SK-N-MC (cell line): ENCODE results near the gene TM4SF1.

Experiments
- DNase-seq: peaks from one replicate; pipeline ENCODE4 v3.0.0-alpha.2; 2011; ENCODE audit warnings: low read depth, low spot score
- H3K27ac ChIP-seq: fragments of 200-600 bp; sonication (generic); 2 replicates; pipeline ENCODE4 v1.5.1; 2016; ENCODE audit warnings: mixed run types
- H3K36me3 ChIP-seq: fragments of 200-600 bp; sonication (generic); 2 replicates; pipeline ENCODE4 v1.6.1; 2017; ENCODE audit warnings: antibody characterized with exemption, low read length, mixed read lengths; ENCODE audit not compliant: insufficient read depth
- H3K4me3 ChIP-seq: fragments of 200-600 bp; sonication (generic); 2 replicates; pipeline ENCODE4 v1.5.1; 2016
- H3K9ac ChIP-seq: fragments of 200-600 bp; sonication (generic); 2 replicates; pipeline ENCODE4 v1.8.0; 2017; ENCODE audit warnings: mixed run types, mixed read lengths; ENCODE audit not compliant: insufficient read length
- H3K9me3 ChIP-seq: fragments of 200-600 bp; sonication (generic); 2 replicates; pipeline ENCODE4 v1.6.1; 2017; ENCODE audit warnings: low read depth, mild to moderate bottlenecking, antibody characterized with exemption, low read length, moderate library complexity, mixed read lengths
- EZH2 ChIP-seq: fragments of 200-600 bp; sonication (generic); IDR thresholded peaks from one replicate; pipeline ENCODE4 v1.6.1; 2017; ENCODE audit warnings: antibody characterized with exemption
- FOXP2 ChIP-seq: optimal IDR thresholded peaks from 2 replicates; pipeline ENCODE3; 2011; ENCODE audit warnings: mild to moderate bottlenecking, moderate library complexity; ENCODE audit not compliant: insufficient read depth; ENCODE audit errors: extremely low read length, control extremely low read depth
- POLR2AphosphoS5 ChIP-seq: IDR thresholded peaks from 2 replicates; pipeline ENCODE4 v1.6.1; 2012; ENCODE audit warnings: mild to moderate bottlenecking, low read depth, low read length, borderline replicate concordance

Gene TM4SF1

DNA sequence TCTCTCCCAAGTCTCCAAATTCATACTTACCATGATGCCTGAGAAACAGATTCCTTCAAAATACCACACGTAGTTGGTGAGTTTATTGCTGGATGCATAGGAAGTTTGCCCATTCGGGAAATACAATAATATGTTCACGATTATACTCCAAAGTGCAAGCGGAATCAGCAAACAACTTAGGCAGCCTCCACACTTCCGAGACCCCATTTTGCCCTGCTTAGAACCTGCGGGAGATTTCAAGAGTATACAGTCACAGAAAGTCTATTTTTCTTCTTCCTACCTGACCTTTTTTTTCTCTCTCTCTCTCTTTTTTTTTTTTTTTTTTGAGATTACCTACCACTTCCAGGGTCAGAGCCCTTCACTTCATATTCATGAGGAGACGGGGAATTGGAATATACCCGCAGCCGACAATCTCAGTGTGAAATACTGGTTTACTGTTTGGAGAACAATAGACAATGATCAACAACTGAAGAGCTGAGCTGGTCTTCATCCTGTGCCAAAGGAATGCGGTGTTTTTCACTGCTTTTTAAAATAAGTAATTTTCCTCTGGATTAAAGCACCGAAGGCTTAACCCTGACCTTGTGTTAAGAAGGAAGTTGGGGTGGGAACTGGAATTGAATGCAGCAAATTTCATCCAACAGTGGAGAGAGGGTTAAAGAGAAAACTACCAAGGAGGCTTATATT is 44.1 kb downstream of the TM4SF1 start, which contains the start of gene TM4SF18:
Gene TM4SF18 (minus strand): TSS at position 461 of the 684 bp plus-strand sequence. CDS start 254 bp downstream, at position 207.
- Histone ChIP-seq H3K9me3 (no peaks in the 10 kb centered on the region), H3K36me3 (no peaks in the 10 kb centered on the region), H3K9ac (no peak within 1 kb of the TSS), H3K4me3 (no peak within 1 kb of the TSS), H3K27ac (no peak within 1 kb of the TSS)
- TF ChIP-seq FOXP2 = no peak
- no peak for TF ChIP-seq POLR2AphosphoS5
- no peak for TF ChIP-seq EZH2
- DNase-seq = no peak

GRCh38 chr3:149332771-149333170 is 44.7 kb downstream of the TM4SF1 start:
- Histone ChIP-seq H3K9ac (no peak overlapping the region), H3K27ac (no peak overlapping the region)
- no peak for DNase-seq

DNA sequence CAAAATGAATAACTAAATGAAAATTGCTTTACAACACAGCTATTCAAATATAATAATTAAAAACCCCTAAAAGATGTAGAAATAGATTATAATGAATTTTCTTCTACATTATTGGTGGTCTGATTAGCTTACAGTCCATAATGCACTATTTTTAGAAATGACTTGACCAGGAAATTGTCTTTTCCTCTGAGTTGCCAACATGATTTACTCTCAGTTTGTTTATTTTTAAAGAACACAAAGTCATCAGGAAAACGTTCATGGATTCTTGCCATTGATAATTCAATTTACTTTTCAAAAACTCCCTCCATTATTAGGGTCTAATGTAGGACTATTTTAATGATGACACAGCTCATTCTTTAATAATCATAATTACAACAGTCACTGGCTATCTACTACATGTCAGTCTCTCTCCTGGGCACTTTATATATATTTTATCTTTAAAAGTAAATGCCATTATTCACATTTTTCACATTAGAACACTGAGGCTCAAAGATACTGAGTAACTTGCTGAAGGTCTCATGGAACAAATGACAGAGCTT is 45.2 kb downstream of the TM4SF1 start:
- no peak for DNase-seq
- Histone ChIP-seq H3K36me3 (no peaks in the 10 kb centered on the region), H3K9ac (no peak overlapping the region), H3K9me3 (no peaks in the 10 kb centered on the region), H3K27ac (no peak overlapping the region), H3K4me3 (no peak overlapping the region)
- no peak for TF ChIP-seq POLR2AphosphoS5
- TF ChIP-seq FOXP2 = no peak
- no peak for TF ChIP-seq EZH2

More at GRCh38 chr3:149332771-149333170, 44.7 kb downstream of the TM4SF1 start:
- no peak overlapping the region for H3K4me3 ChIP-seq
- no peak for TF ChIP-seq EZH2
- TF ChIP-seq FOXP2 = no peak
- TF ChIP-seq POLR2AphosphoS5 = no peak
- H3K36me3 ChIP-seq = no peaks in the 10 kb centered on the region
- H3K9me3 ChIP-seq = no peaks in the 10 kb centered on the region

DNA sequence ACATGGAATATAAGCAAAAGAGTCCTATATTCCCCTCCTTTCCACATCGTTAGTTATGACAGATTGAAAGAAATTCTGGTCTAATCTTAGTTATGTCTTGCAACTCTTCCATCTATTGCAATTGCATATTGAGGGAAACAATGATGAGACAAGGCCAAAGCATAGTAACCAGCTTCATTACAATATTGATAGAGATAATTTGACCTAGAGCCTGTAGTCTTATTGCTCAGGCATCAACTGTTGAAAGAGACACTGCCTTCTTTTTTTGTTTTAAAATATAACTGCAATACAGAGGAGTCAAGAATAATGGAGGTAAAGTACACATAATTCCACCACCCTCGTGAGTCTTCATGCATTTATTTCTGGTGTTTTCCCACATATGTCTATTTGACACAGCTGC is 46.1 kb downstream of the TM4SF1 start:
- no peak for DNase-seq
- Histone ChIP-seq H3K9me3 (no peaks in the 10 kb centered on the region), H3K27ac (no peak overlapping the region), H3K4me3 (no peak overlapping the region), H3K36me3 (no peaks in the 10 kb centered on the region), H3K9ac (no peak overlapping the region)
- TF ChIP-seq FOXP2 = no peak
- TF ChIP-seq EZH2 = no peak
- no peak for TF ChIP-seq POLR2AphosphoS5

DNA sequence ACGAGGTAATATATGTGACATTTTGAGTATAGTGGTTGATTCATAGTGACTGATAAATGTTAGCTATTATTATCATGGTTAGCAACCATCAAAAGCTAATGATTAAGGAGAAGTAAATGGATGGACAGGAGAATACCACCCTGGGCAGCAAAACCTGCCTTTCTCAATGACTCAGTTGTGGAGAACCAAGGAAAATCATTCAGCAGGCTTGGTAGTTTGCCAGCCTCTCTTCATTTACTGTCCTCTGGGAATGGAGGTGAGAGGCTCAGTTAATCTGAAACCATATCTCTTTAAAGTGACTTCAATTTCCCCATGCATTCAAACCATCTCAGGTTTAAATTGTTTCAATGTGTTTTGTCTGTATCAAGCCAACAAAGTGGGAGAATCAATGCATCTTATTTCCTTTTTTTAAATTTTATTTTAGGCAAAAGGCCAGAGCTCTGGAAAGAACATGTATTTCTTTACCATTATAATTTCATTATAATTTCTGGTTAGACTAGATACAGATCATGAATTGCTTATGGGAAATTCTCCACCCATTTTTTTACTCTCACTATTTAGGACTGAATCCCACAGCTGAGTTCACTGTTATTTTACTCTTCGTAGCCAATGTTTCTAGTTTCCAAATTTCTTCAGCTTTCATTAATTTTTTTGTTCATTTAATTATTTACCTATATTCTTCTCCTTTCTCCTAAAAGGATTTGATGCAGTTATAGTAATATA is 46.7 kb downstream of the TM4SF1 start:
- TF ChIP-seq POLR2AphosphoS5 (no peak), FOXP2 (no peak), EZH2 (no peak)
- H3K9me3 ChIP-seq = no peaks in the 10 kb centered on the region
- no peak overlapping the region for H3K9ac ChIP-seq
- no peaks in the 10 kb centered on the region for H3K36me3 ChIP-seq
- H3K4me3 ChIP-seq = no peak overlapping the region
- no peak overlapping the region for H3K27ac ChIP-seq
- DNase-seq = no peak

DNA sequence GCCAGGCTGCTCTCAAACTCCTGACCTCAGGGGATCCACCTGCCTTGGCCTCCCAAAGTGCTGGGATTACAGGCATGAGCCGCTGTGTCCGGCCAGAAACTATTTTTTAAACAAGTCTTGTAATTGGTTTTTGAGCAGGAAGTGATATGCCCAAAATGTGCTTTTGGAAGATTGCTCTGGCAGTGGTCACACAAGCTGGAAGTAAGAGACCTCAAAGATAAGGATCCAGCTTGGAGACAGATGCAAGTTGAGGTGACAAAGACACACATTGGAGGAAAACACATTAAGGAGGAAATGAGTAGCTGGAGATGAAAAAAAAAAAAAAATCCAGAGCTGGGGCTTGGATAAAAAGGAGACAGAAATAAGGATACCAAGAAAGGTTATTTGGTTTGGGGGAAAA is 50.3 kb downstream of the TM4SF1 start:
- H3K9me3 ChIP-seq = no peaks in the 10 kb centered on the region

GRCh38 chr3:149325581-149325980 is 51.9 kb downstream of the TM4SF1 start:
- TF ChIP-seq POLR2AphosphoS5 = no peak
- TF ChIP-seq FOXP2 = no peak
- TF ChIP-seq EZH2 = no peak
- H3K9ac ChIP-seq = no peak overlapping the region
- H3K27ac ChIP-seq = no peak overlapping the region
- H3K4me3 ChIP-seq = no peak overlapping the region
- no peaks in the 10 kb centered on the region for H3K36me3 ChIP-seq
- no peaks in the 10 kb centered on the region for H3K9me3 ChIP-seq
- no peak for DNase-seq

More for the DNA sequence above, 50.3 kb downstream of the TM4SF1 start:
- no peak overlapping the region for H3K9ac ChIP-seq
- H3K27ac ChIP-seq = no peak overlapping the region
- DNase-seq = no peak
- H3K4me3 ChIP-seq = no peak overlapping the region
- no peaks in the 10 kb centered on the region for H3K36me3 ChIP-seq
- TF ChIP-seq POLR2AphosphoS5 (no peak), FOXP2 (no peak), EZH2 (no peak)

DNA sequence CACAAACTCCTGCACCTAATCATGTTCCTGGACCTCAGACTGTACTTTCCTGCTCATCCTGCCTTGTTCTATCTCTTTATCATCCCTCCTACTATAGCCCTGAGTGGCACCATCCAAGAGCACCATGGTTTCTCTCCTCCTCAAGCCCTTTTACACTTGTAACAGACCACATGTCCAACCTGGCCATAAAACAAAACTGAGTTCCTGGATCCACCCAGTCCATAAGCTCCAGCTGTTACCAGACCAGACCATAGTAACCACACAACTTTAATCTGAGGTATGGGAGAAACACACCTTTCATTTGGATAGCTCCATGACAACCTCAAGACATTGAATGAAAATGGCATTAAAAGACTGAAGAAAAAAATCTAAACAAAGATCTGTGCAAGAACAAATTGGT is 53.1 kb downstream of the TM4SF1 start:
- Histone ChIP-seq H3K36me3 (no peaks in the 10 kb centered on the region), H3K27ac (no peak overlapping the region), H3K4me3 (no peak overlapping the region), H3K9ac (no peak overlapping the region), H3K9me3 (no peaks in the 10 kb centered on the region)
- no peak for TF ChIP-seq POLR2AphosphoS5
- no peak for TF ChIP-seq FOXP2
- no peak for TF ChIP-seq EZH2
- DNase-seq = no peak

GRCh38 chr3:149321640-149322039 is 55.8 kb downstream of the TM4SF1 start:
- Histone ChIP-seq H3K4me3 (no peak overlapping the region), H3K36me3 (no peaks in the 10 kb centered on the region), H3K9me3 (no peaks in the 10 kb centered on the region), H3K27ac (no peak overlapping the region), H3K9ac (no peak overlapping the region)
- TF ChIP-seq POLR2AphosphoS5 (no peak), FOXP2 (no peak), EZH2 (no peak)
- DNase-seq = no peak
